GM18517 (cell line): Measurements from ENCODE around the gene SCUBE2.
"Not testable (repeated sequence)": the region's sequence is repeated elsewhere in the genome, so short reads cannot be mapped to it uniquely, and the experiment has no call there.

ENCODE experiments used
- ATAC-seq: cut with Tn5 transposase; IDR thresholded peaks from one replicate; pipeline ENCODE4 v1.9.1; 2021; ENCODE audit warnings: mild to moderate bottlenecking, moderate library complexity; ENCODE audit not compliant: unreplicated experiment

Gene SCUBE2

GRCh38 chr11:9109858-9110731 lies 18.7 kb upstream of the SCUBE2 start:
- no peak for ATAC-seq

GRCh38 chr11:9104580-9104979 lies 13.2 kb upstream of the SCUBE2 start:
- ATAC-seq, result no peak

GRCh38 chr11:9103542-9104276 lies 12.3 kb upstream of the SCUBE2 start:
- no peak for ATAC-seq

- no peak for ATAC-seq
These were observed 8.2 kb upstream of the SCUBE2 start for GRCh38 chr11:9099617-9100016.

- not testable (repeated sequence) for ATAC-seq
These were observed 7.1 kb upstream of the SCUBE2 start for GRCh38 chr11:9098455-9098854.

GRCh38 chr11:9097186-9097943 lies 6.0 kb upstream of the SCUBE2 start:
- ATAC-seq, result not testable (repeated sequence)

- no peak for ATAC-seq
These were observed 5.0 kb upstream of the SCUBE2 start for GRCh38 chr11:9096427-9096826.

- ATAC-seq, result no peak
These were observed 4.0 kb upstream of the SCUBE2 start for GRCh38 chr11:9095421-9095820.

- no peak for ATAC-seq
These were observed 3.0 kb upstream of the SCUBE2 start for GRCh38 chr11:9094420-9094819.

- no peak for ATAC-seq
These were observed 1.7 kb upstream of the SCUBE2 start for GRCh38 chr11:9092853-9093778.

- no peak for ATAC-seq
These were observed 673 bp upstream of the SCUBE2 start for GRCh38 chr11:9092072-9092471.

- ATAC-seq, result no peak
These were observed 833 bp downstream of the SCUBE2 start for GRCh38 chr11:9090488-9091043.

- no peak for ATAC-seq
These were observed 1.8 kb downstream of the SCUBE2 start for GRCh38 chr11:9089636-9090035.

- ATAC-seq, result no peak
These were observed 2.3 kb downstream of the SCUBE2 start for GRCh38 chr11:9089061-9089460.

GRCh38 chr11:9082575-9082974 lies 8.8 kb downstream of the SCUBE2 start:
- no peak for ATAC-seq

- ATAC-seq, result no peak
These were observed 10.2 kb downstream of the SCUBE2 start for GRCh38 chr11:9081153-9081552.

GRCh38 chr11:9078113-9079086 lies 13.0 kb downstream of the SCUBE2 start:
- ATAC-seq, result no peak

- no peak for ATAC-seq
These were observed 14.2 kb downstream of the SCUBE2 start for GRCh38 chr11:9077164-9077563.

- ATAC-seq, result no peak
These were observed 14.7 kb downstream of the SCUBE2 start for GRCh38 chr11:9076661-9077060.
